ENCODE results near the gene C2CD4A.

C2CD4A gene

GRCh38 chr15:62027263-62027565 is 39.6 kb upstream of the C2CD4A start (continued):
- TF ChIP-seq ISL1 (CRISPR knock-in tag; IDR thresholded peaks at IDR 0.05): no peak
- no peak for TF ChIP-seq ZNF70 (CRISPR knock-in tag; IDR thresholded peaks at IDR 0.05)

- TF ChIP-seq OSR1 (CRISPR knock-in tag; IDR thresholded peaks at IDR 0.05) (no peak), ZC3H10 (CRISPR knock-in tag; IDR thresholded peaks at IDR 0.05) (no peak), TSHZ2 (CRISPR knock-in tag; IDR thresholded peaks at IDR 0.05) (no peak), TCF4 (CRISPR knock-in tag; IDR thresholded peaks at IDR 0.05; ENCODE audit: borderline replicate concordance) (no peak), ZNF8 (CRISPR knock-in tag; IDR thresholded peaks at IDR 0.05) (no peak), CREB5 (CRISPR knock-in tag; IDR thresholded peaks at IDR 0.05; ENCODE audit: low read depth) (no peak), PPARA (CRISPR knock-in tag; IDR thresholded peaks at IDR 0.05; ENCODE audit: borderline replicate concordance) (no peak), TOX (CRISPR knock-in tag; IDR thresholded peaks at IDR 0.05; ENCODE audit: borderline replicate concordance) (no peak), ESRRG (CRISPR knock-in tag; IDR thresholded peaks at IDR 0.05) (no peak), RARB (CRISPR knock-in tag; IDR thresholded peaks at IDR 0.05) (no peak), BACH2 (CRISPR knock-in tag; IDR thresholded peaks at IDR 0.05; ENCODE audit: borderline replicate concordance) (no peak), CSDC2 (CRISPR knock-in tag; IDR thresholded peaks at IDR 0.05) (no peak)
- ATAC-seq: no peak
Observed at GRCh38 chr15:62027916-62028315, 38.9 kb upstream of the C2CD4A start.

GRCh38 chr15:62035256-62035924 is 31.4 kb upstream of the C2CD4A start:
- peak; percentile 99 for ATAC-seq
- TF ChIP-seq TOX (CRISPR knock-in tag; IDR thresholded peaks at IDR 0.05; ENCODE audit: borderline replicate concordance) (no peak), ISL1 (CRISPR knock-in tag; IDR thresholded peaks at IDR 0.05) (peak; percentile 55), OSR1 (CRISPR knock-in tag; IDR thresholded peaks at IDR 0.05) (no peak), CREB5 (CRISPR knock-in tag; IDR thresholded peaks at IDR 0.05; ENCODE audit: low read depth) (no peak), PATZ1 (CRISPR knock-in tag; IDR thresholded peaks at IDR 0.05; ENCODE audit: borderline replicate concordance) (no peak), ESRRG (CRISPR knock-in tag; IDR thresholded peaks at IDR 0.05) (no peak)

GRCh38 chr15:62046078-62046743 is 20.6 kb upstream of the C2CD4A start:
- no peak for ATAC-seq
- no peak for TF ChIP-seq POU6F1 (CRISPR knock-in tag; IDR thresholded peaks at IDR 0.05; ENCODE audit: borderline replicate concordance, low read depth)
- TF ChIP-seq ZNF8 (CRISPR knock-in tag; IDR thresholded peaks at IDR 0.05): no peak
- TF ChIP-seq TOX (CRISPR knock-in tag; IDR thresholded peaks at IDR 0.05; ENCODE audit: borderline replicate concordance): no peak
- TF ChIP-seq CSDC2 (CRISPR knock-in tag; IDR thresholded peaks at IDR 0.05): no peak
- no peak for TF ChIP-seq GLIS3 (CRISPR knock-in tag; IDR thresholded peaks at IDR 0.05)
- TF ChIP-seq ZFP30 (CRISPR knock-in tag; IDR thresholded peaks at IDR 0.05): no peak
- no peak for TF ChIP-seq CREB5 (CRISPR knock-in tag; IDR thresholded peaks at IDR 0.05; ENCODE audit: low read depth)
- TF ChIP-seq ARNTL (CRISPR knock-in tag; IDR thresholded peaks at IDR 0.05; ENCODE audit: borderline replicate concordance, low read depth): no peak
- TF ChIP-seq ZNF565 (CRISPR knock-in tag; conservative IDR thresholded peaks at IDR 0.05; ENCODE audit: low read depth): no peak
- no peak for TF ChIP-seq ISL1 (CRISPR knock-in tag; IDR thresholded peaks at IDR 0.05)
- no peak for TF ChIP-seq ZC3H10 (CRISPR knock-in tag; IDR thresholded peaks at IDR 0.05)
- no peak for TF ChIP-seq TSHZ2 (CRISPR knock-in tag; IDR thresholded peaks at IDR 0.05)
